OCI-LY7 (cell line): ENCODE measurements around the gene PIGS. TPM values are rescaled to one million over a fixed set of nuclear protein-coding genes. Genes with fewer than 3 reads are reported as not detected.

Experiments used
- BruUV-seq: library from RNA; stranded (reverse); fragments of 400-500 nt; replicated peaks from 2 replicates; lab custom pipeline; 2021; lab: Mats Ljungman, UMichigan
- CTCF ChIA-PET: fragments of 300-600 bp; sonication (Branson Sonifier 250); formaldehyde crosslinking; loops from one replicate; lab custom pipeline; 2022; ENCODE audit warnings: antibody characterized with exemption; ENCODE audit not compliant: unreplicated experiment; lab: Charles Lee
- POLR2A ChIA-PET: fragments of 300-600 bp; sonication (Branson Sonifier 250); formaldehyde crosslinking; loops from one replicate; lab custom pipeline; 2022; ENCODE audit warnings: antibody characterized with exemption; lab: Charles Lee
- DNase-seq: peaks from one replicate; pipeline ENCODE4 v3.0.0-alpha.2; 2015; ENCODE audit warnings: low spot score
- H2AFZ ChIP-seq: fragments of 200-600 bp; sonication (generic), shearing (Covaris generic); 2 replicates; pipeline ENCODE4 v1.6.1; 2014; ENCODE audit warnings: mild to moderate bottlenecking, antibody characterized with exemption, low read length, moderate library complexity
- H3K27ac ChIP-seq: fragments of 200-600 bp; sonication (generic); 2 replicates; pipeline ENCODE4 v1.5.1; 2014; ENCODE audit warnings: mixed run types, low read depth, mild to moderate bottlenecking, moderate library complexity, low read length, inconsistent platforms; ENCODE audit not compliant: poor library complexity, severe bottlenecking
- H3K36me3 ChIP-seq: fragments of 200-600 bp; sonication (generic); 2 replicates; pipeline ENCODE4 v1.6.1; 2014; ENCODE audit warnings: mild to moderate bottlenecking, antibody characterized with exemption, low read length, moderate library complexity, mixed read lengths; ENCODE audit not compliant: insufficient read depth
- H3K4me1 ChIP-seq: fragments of 200-600 bp; sonication (generic); 2 replicates; pipeline ENCODE4 v1.5.1; 2014; ENCODE audit warnings: mild to moderate bottlenecking, low read length; ENCODE audit not compliant: insufficient read depth, poor library complexity, severe bottlenecking
- H3K4me2 ChIP-seq: fragments of 200-600 bp; sonication (generic); 2 replicates; pipeline ENCODE4 v1.6.1; 2014; ENCODE audit warnings: mild to moderate bottlenecking, low read length
- H3K4me3 ChIP-seq: fragments of 200-600 bp; sonication (generic); 2 replicates; pipeline ENCODE4 v1.5.1; 2014; ENCODE audit warnings: mild to moderate bottlenecking, low read depth, low read length; ENCODE audit not compliant: poor library complexity, severe bottlenecking
- H3K79me2 ChIP-seq: fragments of 200-600 bp; sonication (generic); 2 replicates; pipeline ENCODE4 v1.6.1; 2016; ENCODE audit warnings: low read depth, mild to moderate bottlenecking, low read length, moderate library complexity, mixed read lengths; ENCODE audit not compliant: insufficient read depth
- H3K9me2 ChIP-seq: fragments of 200-600 bp; sonication (generic); 2 replicates; pipeline ENCODE4 v1.6.1; 2016; ENCODE audit warnings: mild to moderate bottlenecking, low read length, mixed read lengths; ENCODE audit not compliant: insufficient read depth
- H3K9me3 ChIP-seq: fragments of 200-600 bp; sonication (generic); 2 replicates; pipeline ENCODE4 v1.6.1; 2014; ENCODE audit warnings: mild to moderate bottlenecking, mixed run types, low read length, mixed read lengths
- H4K20me1 ChIP-seq: fragments of 200-600 bp; sonication (generic); 2 replicates; pipeline ENCODE4 v1.6.1; 2014; ENCODE audit warnings: mild to moderate bottlenecking, antibody characterized with exemption, low read length, moderate library complexity, mixed read lengths; ENCODE audit not compliant: insufficient read depth
- CTCF ChIP-seq: fragments of 200-600 bp; sonication (generic); conservative IDR thresholded peaks from 2 replicates; pipeline ENCODE4 v1.5.1; 2014; ENCODE audit warnings: mild to moderate bottlenecking, antibody characterized with exemption, low read length, moderate library complexity, mixed read lengths
- EZH2phosphoT487 ChIP-seq: fragments of 200-600 bp; sonication (generic); IDR thresholded peaks from 2 replicates; pipeline ENCODE4 v1.6.1; 2018; ENCODE audit warnings: low read depth, borderline replicate concordance, mild to moderate bottlenecking, mixed run types, antibody characterized with exemption, low read length, moderate library complexity, mixed read lengths
- intact Hi-C: fragments of 100-400 bp; cut with micrococcal nuclease; formaldehyde crosslinking; loops from one replicate; pipeline ENCODE4 v1.10.0; 2022; ENCODE audit not compliant: unreplicated experiment
- total RNA-seq, 2 experiments: library from RNA; depleted of rRNA in 1 of 2; stranded (reverse); fragments of >200 nt in 1 of 2; shearing (Covaris generic) in 1 of 2; gene quantifications; 2 replicates each; pipeline ENCODE4 v1.2.3, GENCODE V29; 2014 to 2022

The PIGS gene
- total RNA-seq, 2 experiments from 2014 or later, result 13.9 to 34.0 TPM

- Histone ChIP-seq H3K36me3 (peaks cover 14% of the 10 kb centered on the region; the same call in 1 of the 2 replicates), H2AFZ (no peak overlapping the region), H3K9me3 (no peaks in the 10 kb centered on the region), H3K27ac (no peak overlapping the region), H3K4me3 (no peak overlapping the region), H3K79me2 (no peaks in the 10 kb centered on the region), H3K4me1 (peaks cover 26% of the 10 kb centered on the region), H4K20me1 (no peaks in the 10 kb centered on the region), H3K9me2 (no peaks in the 10 kb centered on the region), H3K4me2 (peak overlapping the region; percentile 15)
- CTCF ChIA-PET, result no interaction called here
- POLR2A ChIA-PET, result no interaction called here
- peak; percentile 51 for DNase-seq
- TF ChIP-seq CTCF, result no peak
- no peak for TF ChIP-seq EZH2phosphoT487
- intact Hi-C loops, result loop anchor here (2.0 to 5.0 kb wide), 2 partner anchors 55 to 63 kb away; partner anchors contain the start of gene RSKR
- BruUV-seq, result no TSS peak
These were observed 21.8 kb downstream of the PIGS start for GRCh38 chr17:28549236-28550132.

GRCh38 chr17:28548417-28549130, 22.8 kb downstream of the PIGS start:
- Histone ChIP-seq H3K4me3 (no peak overlapping the region), H3K79me2 (no peaks in the 10 kb centered on the region), H3K9me2 (no peaks in the 10 kb centered on the region), H3K4me1 (peaks cover 31% of the 10 kb centered on the region), H3K27ac (no peak overlapping the region), H4K20me1 (no peaks in the 10 kb centered on the region), H3K36me3 (peaks cover 5% of the 10 kb centered on the region; the same call in 1 of the 2 replicates), H3K4me2 (no peak overlapping the region), H2AFZ (no peak overlapping the region), H3K9me3 (no peaks in the 10 kb centered on the region)
- ChIA-PET CTCF (interaction anchor here (0.9 kb wide), 1 partner anchor 50 kb away, joined by 3 read pairs; no protein-coding TSS in a partner anchor), POLR2A (no interaction called here)
- DNase-seq, result no peak
- TF ChIP-seq EZH2phosphoT487, result no peak
- TF ChIP-seq CTCF, result peak; percentile 58
- intact Hi-C loops, result loop anchor here (2.0 kb wide), 1 partner anchor 54 kb away; no protein-coding TSS in a partner anchor
- BruUV-seq, result no TSS peak
